Stimulated activated CD4-positive, alpha-beta T cell treated with anti-CD3 and anti-CD28 coated beads, TNF-alpha, amount 100 ng/mL, for 48 hours (primary cell): ENCODE results near the gene VDAC2.

Experiments
- DNase-seq, 3 donors: peaks; one replicate each; pipeline ENCODE4 v3.0.0-alpha.2; 2020; ENCODE audit warnings: low read depth in 3 of 3

VDAC2 gene

DNA sequence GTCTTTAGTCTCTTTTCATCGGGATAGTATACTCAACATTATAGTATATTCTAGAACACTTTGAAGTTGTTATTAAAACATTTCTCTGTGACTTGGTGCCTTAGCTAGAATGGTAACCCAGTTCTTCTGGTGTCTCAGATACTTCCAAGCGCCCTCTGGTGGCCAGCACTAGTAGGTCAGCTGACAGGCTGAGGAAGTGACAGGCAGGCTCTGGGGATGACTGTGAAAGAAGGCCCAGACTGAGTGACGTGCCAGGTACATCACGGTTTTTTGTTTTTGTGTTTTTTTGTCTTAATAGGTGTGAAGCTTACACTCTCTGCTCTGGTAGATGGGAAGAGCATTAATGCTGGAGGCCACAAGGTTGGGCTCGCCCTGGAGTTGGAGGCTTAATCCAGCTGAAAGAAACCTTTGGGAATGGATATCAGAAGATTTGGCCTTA, 20.0 kb downstream of the VDAC2 start:
- DNase-seq, result peak; percentile 90 to 91 (median 91)

DNA sequence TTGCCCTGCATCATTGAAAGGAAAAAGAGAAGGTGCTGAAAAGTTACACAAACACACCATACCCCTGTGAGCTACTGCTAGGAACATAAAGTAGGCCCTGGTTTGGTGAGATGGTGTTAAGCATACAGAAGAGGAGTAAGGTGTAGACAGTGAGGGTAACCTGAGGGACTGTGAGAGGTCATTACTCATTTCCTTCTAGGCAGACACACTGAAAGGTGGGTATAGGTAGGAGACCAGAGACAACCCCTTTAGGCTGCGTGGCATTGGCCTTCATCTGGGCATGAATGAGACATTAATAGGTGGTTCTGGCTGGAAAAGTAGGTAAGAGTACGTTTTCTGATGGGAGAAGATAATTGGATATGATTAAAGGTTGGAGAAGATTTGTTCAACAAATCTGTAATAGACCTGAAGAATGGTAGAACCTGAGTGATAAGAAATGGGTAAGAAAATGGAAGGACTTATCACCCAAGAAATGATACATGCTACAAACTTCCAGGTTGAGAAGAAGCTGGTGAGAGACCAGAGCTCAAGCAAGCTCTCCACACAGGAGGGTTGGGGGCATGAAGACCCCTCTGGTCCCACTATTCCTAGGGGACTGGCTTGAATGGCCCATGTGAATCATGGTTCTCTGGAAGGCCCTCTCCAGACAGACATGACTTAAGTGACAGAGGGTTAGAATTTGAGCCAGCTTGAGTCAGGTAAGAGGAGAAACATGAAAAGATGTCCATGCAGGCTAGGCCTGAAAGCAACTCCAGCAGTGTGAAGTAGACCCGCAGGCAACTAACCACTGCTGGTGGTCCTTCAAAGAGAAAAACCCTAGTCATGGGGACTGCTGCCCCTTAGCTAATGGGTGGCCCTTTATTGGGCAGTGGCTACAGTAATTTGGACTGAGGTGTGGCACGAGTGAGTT, 21.3 kb downstream of the VDAC2 start:
- DNase-seq, result no peak

DNA sequence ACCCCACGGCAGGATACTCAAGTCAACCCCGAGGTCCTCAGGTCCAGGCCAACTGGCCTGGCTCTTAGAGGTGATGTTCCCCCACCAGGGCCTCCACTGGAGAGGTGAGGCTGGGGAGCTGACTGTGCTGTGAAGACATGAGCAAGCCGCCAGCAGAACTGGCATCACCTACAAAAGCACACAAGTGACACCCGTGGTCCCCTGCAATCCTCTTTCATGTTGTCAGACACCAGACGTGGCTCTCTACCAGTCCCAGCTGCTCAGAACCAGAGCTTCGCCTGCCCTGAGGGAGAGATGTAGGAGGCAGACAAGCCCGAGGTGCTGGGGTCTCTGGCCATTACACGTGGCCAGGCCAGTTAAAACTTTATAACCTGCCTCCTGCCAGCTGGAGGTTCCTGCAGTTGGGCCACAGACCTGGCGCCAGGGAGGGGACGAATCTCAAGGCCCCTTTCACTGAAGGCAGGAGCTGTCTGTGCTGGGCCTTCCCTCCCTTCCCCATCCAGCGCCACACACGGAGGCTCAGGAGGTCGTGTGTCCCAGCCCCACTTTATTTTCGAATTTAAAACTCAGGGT, 22.9 kb downstream of the VDAC2 start:
- DNase-seq, result no peak

GRCh38 chr10:75234017-75234682, 23.6 kb downstream of the VDAC2 start:
- peak; percentile 96 to 99 (median 97) for DNase-seq

GRCh38 chr10:75234683-75235374, 24.2 kb downstream of the VDAC2 start:
- no peak for DNase-seq

DNA sequence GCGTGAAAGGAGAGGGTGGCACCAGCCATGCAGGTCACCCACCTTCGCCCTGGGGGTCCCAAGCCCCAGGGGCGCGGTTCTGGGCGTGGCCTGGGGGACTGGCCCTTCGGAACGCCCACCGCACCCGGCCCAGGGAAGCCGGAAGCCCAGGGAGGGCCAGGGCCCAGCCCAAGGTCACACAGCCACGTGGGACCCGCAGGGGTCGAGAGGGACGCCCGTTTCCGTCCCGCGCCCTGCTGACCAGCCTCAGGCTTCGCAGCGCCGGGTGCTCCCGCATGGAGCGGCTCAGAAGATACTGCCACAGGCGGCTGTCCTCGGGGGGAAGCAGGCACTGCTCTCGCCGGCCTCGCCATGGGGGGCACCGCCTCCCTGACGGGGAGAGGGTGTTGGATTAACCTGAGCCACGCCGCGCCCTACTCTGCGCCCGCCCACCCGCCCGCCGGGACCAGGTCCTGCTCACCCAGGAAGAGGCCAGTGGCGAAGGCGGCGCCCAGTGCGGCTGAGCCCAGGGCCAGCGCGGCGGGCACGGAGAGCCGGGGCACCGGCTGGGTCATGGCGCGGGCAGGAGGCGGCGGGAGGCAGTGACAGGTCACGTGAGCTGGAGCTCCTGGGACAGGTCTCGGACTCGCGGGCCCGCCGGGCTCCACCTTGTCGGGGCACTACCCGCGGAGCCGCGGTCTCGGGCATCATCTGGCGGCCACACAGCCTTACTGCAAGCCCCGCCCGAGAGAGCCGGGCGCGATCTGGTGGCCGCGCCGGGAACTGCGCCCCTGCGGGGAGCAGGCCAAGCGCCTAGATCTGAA, 25.0 kb downstream of the VDAC2 start, which contains the start of gene COMTD1:
COMTD1 (minus strand) TSS at position 583 of the 803 bp plus-strand sequence; CDS start at position 554, 29 bp downstream.
- peak; percentile 92 to 95 (median 93) for DNase-seq

GRCh38 chr10:75236178-75236825, 25.7 kb downstream of the VDAC2 start:
- peak in 1 of 3 donors; percentile 7 for DNase-seq

GRCh38 chr10:75238182-75239095, 27.8 kb downstream of the VDAC2 start:
- DNase-seq, result no peak

GRCh38 chr10:75239096-75239790, 28.6 kb downstream of the VDAC2 start:
- DNase-seq, result no peak

DNA sequence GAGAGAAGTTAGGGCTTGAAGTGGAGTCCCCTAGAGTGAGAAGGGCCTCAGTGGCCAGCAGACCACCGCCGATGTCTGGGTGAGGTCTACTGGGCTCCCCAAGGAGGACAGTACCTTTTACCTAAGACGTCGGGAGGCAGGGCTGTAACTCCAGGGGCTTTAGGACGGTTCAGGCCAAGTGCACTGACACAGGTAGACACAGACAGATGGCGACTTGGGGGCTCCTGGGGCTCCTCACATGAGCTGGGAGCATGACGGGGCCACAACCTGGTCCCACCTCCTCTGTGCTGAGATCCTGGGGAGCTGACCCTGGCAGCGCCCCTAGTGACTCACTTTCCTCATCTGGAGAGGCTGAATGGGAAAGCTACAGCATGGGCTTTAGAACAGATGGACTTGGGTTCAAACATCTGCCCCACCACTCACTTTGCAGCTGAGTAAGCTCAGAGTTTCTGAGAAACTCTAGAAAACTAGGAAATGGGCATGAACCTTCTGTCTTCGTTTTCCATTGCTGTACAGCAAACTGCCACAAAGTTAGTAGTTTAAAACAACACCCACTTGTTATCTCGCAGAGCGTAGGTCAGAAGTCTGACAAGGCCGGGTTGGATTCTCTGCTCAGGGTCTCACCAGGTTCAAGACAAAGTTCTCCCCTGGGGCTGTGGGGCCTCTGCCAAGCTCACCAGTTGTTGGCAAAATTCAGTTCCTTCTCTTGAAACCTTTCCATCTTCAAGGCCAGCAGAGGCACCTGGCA, 29.9 kb downstream of the VDAC2 start:
- no peak for DNase-seq

- DNase-seq, result no peak
Measured at GRCh38 chr10:75243426-75243825, 32.8 kb downstream of the VDAC2 start.

- DNase-seq, result no peak
Measured at GRCh38 chr10:75244487-75245353, 34.1 kb downstream of the VDAC2 start.

DNA sequence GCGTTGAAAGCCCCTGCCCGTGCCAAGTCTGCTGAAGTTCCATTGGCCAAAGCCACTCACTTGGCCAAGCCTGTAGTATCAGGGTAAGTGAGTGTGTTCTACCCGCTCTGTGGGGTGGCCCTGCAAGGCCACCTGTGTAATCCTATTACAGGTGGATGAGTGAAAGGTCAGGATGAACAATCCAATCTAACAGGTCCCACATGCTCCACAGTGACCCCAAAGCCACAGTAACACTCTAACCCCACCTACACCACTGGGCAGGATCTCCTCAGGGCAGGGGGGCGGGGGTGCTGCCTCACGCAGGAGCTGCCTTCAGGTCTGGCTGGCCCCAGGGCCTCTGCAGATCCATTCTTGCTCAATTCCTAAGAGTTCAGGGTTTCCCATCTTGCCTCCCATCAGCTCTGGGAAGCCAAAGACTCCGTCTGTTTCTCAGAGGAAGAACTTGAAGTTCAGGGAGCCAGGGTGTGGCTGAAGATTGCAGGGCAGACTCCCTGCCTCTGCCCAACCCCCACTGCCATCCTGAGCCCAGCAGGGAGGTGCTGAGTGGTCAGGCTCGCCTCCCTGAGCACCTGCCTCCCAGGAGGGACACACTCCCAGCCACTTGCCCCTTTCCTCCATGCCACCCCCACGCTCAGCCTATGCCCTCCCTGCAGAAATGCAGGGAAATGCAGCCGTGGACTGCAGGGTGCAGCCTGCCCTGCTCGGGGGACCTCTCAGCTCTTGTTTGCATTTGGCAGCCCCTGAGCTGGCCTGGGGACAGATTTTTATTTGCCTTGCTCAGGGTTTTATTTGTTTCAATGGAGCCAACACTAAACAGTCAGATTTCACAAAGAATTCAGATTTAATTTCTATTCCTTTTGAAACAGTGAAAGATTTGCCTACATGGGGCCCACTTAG, 35.0 kb downstream of the VDAC2 start:
- DNase-seq, result no peak

- no peak for DNase-seq
Measured at GRCh38 chr10:75246506-75246905, 35.9 kb downstream of the VDAC2 start.

DNA sequence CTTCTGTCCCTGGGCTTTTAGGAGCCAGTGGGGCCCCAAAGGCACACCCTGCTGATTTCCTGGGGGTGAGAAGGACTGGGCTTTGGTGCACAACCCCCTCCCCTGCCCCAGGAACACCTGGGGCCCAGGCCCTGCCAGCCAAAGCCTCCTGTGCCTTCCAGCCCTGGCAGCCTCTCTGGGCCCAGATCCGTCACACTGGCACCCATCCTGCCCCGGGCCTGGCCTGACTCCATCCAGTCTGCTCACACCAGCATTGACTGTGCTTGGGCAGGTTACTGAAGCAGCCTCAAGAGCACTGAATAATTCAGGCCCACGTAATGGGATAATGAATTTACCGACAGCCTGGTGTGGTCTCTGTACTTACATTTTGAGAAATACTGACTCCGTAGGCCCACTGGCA, 37.2 kb downstream of the VDAC2 start:
- no peak for DNase-seq

DNA sequence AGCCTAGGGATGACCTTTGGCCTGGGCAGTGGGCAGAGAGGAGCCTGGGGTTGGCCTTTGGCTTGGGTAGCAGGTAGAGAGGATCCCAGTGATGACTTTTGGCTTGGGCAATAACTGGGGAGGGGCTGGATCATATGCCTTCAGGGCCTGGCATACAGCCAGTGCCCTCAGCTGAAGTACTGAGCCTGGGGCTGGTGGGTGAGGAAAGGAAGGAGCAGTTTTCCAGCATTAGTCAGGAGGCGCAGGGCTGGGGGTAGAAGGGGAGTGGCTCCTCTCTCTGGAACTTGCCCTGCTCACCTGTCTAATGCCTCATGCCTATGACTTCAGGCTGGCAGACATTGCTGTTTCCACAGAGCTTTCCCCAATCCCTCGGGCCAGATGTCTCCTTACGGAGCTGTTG, 40.3 kb downstream of the VDAC2 start:
- DNase-seq, result no peak
